Stimulated activated CD8-positive, alpha-beta memory T cell treated with anti-CD3 and anti-CD28 coated beads, Interleukin-15, amount 100 ng/mL, for 24 hours (primary cell): ENCODE results near the gene PAPSS1.
"Not testable (repeated sequence)": the region's sequence is repeated elsewhere in the genome, so short reads cannot be mapped to it uniquely, and the experiment has no call there.

Experiments
- DNase-seq: peaks from one replicate; pipeline ENCODE4 v3.0.0-alpha.2; 2020; ENCODE audit warnings: low read depth

The PAPSS1 gene

DNA sequence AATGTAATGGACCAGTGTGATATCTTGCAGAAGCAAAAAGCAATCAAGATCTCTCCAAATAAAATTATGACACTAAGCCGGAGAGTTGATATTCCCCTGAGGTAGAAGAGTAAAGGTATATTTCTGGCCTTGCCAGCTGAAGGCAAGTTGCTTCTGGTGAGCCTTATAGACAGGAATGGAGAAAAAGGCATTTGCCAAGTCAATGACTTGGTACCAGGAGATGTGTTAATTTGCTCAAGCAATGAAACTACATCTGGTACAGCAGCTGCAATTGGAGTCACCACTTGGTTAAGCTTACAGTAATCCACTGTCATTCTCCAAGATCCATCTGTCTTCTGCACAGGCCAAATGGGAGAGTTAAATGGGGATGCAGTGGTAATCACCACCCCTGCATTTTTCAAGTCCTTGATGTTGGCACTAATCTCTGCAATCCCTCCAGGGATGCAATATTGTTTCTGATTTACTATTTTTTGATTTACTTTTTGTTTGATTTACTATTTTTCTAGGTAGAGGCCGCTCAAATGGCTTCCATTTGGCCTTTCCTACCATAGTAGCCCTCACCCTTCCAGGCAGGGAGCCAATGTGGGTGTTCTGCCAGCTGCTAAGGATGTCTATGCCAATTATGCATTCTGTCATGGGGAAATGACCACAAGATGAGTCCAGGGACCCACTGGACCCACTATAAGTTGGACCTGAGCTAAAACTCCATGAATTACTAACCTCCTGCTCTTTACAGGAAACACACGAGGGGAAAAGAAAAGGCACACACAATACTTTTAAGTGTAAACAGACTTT, 6.3 kb upstream of the PAPSS1 start:
- DNase-seq: not testable (repeated sequence)

DNA sequence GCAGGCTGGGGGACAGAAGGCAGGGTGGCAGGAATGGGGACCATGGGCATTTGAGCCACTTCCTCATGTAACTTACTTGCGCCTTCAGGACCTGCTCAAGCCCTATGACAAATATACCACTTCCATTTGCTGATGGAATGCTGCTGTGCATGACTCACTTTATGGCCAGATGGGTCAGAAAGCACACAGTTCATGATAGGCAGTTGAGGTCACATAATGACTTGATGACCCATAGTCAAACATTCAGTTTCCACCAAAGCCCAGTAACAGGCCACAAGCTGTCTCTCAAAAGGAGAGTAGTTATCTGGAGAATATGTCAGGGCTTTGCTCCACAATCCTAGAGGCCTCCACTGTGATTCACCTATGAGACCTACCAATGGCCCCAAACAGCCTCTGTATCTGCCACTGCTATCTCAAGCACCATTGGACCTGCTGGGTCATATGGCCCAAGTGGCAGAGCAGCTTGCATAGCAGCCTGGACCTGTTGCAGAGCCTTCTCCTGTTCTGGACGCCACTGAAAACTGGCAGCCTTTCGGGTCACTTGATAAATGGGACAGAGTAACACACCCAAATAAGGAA, 5.3 kb upstream of the PAPSS1 start:
- DNase-seq: no peak

DNA sequence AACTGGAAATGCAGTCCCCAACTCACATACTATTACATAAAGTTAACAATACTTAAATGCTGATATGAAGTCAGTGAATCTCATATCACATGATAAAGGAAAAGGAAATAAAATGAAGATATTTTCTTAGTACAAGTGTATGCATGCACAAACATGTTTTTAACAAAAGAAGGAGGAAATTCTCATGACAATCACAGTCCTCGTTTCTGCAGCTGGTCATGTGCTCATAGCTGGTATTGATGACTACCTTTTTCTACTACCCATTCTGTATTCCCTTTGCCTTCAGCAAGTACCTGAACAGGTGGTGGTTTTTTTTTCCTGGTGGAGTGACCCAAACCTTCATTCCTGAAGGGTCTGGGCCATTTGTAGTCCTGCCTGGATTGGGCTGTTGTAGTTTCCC, 3.3 kb upstream of the PAPSS1 start:
- not testable (repeated sequence) for DNase-seq

DNA sequence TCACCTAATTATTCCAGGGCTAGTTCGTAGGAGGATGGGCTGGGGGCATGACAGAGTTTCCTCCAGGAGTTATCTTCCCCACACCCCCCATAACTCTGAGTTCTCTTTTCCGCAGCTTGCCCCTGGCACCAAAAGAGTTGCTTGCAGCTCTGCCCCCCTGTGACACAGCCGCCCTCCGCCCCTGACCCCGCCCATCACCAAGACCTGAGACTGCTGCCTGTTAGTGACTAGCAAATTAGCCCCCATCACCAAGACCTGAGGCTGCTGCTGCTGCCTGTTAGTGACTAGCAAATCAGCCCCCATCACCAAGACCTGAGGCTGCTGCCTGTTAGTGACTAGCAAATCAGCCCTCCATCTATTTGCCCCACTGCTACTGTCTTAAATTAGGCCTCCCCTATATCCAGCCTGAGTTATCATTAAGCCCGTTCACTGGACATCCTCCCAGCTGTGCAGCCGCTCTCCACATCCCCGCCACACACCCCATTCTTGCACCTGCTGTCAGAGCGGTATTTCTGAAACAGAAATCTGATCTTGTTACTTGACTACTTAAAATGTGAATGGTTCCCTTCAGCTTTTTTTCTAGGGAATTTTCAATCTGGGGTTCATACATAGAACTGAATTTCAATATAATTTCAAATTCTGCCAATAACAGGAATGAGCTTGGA, 1.5 kb upstream of the PAPSS1 start:
- no peak for DNase-seq

DNA sequence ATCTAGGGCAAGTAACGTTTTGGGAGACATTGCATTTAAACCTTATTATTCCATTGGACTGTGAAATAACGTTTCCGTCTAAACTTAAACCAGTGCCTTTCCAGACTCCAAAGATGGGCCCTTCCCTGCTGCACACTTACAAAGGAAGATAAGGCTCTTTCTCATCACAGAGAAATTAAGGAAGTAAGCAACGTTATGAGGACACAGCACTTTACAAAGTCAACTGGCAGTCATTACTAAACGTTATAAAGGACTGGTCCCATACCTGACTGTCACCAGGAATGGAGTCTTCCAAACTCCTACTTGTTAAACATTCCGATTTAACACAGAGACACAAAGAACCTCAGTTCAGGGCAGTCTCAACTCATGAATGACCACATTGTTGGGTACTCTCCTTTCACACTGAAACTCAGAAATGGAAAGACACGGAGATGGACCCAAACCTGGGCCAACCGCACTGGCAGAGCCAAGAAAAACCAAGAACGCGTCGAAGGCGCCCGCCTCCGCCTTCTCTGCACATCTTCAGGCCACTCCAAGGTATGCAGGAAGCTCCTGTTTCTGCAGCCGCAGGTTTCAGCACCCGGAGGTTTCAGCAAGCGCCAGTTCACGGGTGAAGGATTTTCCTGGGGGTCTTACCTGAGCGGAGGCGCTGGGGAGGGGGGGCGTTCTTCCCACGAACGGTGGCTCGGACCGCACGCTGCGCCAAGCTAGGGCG, 670 bp downstream of the PAPSS1 start:
- no peak for DNase-seq

DNA sequence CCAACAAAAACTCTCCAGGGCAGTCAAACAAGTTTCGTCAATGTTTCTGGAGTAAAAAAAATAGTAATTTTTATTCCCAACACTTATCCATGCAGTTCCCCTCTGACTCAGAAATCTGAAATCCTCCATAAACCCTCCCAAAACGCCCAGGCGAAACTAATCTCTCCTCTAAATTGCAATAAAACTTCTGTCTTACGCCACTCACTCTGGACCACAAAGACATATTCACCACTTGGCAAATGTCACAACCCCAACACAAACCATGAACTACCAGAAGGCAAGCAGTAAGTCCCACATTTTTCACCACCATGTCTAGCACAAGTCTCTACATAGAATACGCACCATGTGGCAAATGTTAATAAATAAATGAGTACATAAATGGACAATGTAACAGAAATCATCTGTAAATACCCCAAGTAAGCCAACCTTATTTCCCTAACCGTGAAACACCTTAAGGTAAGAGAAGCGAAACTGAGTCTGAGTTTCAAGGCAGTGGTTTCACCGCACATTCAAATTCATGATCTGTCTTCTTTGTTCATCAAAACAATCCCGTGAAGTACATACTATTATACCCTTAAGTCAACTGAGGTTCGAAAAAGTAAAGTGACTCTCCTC, 1.6 kb downstream of the PAPSS1 start:
- DNase-seq: no peak

DNA sequence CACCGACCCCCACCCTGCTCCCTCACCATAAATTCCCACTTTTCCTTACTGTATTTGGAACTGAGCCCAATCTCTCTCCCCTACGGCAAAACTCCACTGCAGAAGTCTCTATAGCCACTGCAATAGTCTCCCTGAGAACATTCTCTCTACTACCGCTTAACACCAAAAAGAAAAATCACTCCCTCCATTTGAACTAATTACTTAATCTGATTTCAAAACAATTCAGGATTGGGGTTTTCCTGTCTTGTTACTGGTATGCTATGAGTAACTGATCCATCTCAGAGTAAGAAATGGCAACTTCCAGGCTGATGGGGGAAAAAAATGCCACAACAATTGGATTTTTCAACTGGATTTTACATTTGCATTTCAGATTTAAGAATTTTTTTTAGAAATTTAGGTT, 5.8 kb downstream of the PAPSS1 start:
- no peak for DNase-seq

DNA sequence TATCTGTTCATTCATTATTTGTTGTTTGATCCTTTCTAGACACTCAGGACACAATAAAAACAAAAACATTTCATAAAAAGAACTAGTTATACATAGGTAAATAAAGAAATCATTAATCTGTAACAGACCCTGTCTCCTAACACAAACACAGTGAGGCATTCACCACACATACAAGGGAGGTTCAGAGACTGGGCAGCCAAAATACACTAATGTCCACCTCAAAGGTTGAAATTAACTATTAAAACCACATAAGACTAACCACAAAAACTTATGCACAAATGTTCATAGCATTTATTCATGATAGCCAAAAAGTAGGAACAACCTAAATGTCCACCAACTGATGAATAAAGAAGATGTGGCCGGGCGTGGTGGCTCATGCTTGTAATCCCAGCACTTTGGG, 7.8 kb downstream of the PAPSS1 start:
- DNase-seq: no peak

DNA sequence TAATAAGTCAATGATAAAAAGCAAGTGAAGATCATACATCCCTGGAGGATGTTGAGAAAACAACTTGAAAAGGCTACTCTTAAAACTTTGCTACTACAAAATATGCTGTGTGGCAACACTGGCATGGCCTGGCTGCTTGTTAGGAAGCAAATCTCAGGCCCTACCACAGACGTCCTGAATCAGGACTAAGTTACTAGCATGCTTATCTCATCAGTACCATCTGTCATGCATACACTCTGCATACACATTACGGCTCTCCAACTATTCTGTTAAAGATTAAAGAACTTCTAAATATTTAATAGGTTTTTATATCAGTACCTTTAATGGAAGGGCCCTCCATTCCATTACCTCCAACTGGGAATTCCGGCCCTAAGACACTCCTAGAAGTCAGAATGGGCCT, 8.2 kb downstream of the PAPSS1 start:
- no peak for DNase-seq

DNA sequence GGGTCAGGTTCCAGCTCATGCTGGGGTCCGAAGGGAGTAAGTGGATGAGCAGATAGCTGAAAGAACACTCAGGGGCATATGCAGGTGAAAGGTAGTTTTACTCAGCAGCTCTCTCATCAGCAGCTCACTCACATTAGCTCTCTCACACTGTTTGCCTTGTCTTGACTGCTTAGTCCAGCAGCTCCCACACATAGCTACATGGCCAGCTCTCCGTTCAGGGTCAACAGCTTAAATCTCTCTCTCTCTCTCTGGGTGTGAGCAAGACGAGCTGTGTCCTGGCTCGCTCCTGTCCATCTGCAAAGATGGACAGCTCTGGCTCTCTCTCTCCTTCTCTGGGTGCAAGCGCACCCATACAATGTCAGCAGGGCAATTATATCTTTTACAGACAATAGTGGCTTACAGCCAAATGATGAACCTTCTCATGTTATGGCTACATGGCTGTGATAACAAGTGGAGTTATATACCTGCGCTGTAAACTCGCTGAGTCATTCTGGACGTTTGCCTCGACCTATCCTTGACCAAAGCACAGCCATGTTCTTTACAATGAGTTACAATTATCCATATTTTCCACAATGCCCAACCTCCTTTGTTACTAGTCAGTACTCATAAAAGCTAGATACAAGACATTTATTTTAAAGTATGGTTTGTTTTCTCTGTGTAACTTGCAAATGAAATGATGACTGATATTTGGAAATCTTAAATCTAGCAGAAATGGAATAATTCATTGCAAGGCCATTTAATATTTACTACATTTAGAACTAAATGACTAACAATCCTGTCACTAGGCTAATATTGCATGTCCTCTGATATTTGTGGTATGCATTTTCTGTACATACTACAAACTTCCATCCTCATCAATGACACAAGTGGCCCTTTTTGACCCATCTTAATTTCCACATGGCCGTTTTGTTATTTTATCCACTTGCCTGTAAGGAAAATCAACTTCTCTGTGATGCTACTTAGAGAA, 9.3 kb downstream of the PAPSS1 start:
- no peak for DNase-seq

DNA sequence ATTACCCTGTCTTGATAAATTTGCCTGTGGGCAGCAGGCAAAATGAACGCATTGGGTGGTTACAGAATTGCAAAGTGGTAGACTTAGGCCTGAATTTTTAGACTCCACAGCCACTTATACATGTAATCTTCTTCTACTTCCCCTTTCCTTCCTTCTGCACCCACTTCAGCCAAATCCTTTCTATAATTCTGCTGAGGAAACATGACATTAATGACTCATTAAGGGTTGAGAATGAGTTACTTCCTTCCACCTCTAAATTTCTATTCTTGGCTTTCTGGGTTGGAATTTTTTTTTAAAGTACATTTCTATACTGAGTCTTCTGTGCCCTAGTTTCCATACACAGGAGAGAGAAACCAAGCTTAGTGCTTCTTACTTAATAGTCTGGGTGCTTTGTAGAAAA, 10.1 kb downstream of the PAPSS1 start:
- DNase-seq: no peak

DNA sequence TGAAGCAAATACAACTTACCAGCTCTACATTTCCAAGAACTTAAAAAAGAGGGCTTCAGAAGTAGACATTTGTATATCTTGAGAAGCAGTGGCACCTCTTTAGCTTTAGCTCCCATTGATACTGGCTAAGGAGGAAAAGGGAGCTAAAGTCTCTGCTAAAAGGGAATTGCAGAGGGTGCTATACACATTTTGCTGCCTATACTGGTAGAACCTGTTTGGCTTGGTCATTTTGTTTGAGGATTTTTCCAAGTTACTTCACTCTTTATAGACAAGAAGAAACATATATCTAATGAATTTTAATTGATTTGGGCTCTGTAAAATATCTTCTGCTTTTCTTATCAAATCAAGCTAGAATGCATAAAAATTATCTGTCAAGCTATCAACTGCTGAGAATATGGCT, 11.8 kb downstream of the PAPSS1 start:
- DNase-seq: no peak

DNA sequence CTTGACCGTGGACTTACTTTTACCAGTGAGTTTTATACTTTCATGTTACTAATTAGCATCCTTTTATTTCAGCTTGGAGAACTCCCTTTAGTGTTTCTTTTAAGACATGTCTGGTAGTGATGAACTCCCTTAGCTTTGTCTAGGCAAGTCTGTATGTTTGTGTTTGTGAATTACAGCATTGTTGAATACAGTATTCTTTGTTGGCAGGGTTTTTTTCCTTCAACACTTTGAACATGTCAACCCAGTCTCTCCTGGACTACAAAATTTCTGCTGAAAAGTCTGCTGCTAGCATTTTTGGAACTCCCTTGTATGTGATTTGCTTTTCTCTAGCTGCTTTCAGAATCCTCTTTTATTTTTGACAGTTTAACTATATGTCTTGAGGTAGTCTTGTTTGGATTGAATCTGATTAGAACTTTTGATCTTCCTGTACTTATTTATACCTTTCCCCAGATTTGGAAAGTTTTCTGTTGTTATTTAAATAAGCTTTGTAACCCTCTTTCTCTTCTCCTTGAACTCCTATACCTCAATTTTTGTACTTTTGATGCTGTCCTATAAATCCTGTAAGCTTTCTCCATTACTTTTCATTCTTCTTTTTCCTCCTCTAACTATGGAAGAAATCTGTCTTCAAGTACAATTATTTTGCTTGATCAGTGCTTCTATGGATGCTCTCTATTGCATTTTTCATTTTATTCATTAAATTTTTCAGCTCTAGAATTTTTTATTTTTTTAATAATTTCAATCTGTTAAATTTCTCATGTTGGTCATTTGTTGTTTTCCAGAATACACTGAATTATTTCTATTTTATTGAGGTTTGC, 14.1 kb downstream of the PAPSS1 start:
- no peak for DNase-seq

DNA sequence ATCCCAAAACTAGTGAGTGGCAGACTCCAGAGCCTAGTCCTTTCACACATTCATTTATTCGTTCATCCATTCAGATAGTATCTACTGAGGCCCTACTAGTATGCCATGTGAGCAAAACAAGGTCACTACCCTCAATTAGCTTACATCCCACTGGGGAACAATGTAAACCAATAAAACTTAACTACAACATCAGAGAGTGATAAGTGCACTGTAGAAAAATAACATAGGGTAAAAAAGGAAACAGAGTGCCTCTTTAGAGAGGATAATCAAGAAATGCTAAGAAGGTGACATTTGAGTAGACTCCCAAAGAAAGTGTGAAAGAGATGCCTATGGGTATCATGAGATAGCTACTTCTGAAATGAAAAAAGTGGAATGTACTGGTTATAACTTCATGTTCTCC, 18.5 kb downstream of the PAPSS1 start:
- DNase-seq: no peak

DNA sequence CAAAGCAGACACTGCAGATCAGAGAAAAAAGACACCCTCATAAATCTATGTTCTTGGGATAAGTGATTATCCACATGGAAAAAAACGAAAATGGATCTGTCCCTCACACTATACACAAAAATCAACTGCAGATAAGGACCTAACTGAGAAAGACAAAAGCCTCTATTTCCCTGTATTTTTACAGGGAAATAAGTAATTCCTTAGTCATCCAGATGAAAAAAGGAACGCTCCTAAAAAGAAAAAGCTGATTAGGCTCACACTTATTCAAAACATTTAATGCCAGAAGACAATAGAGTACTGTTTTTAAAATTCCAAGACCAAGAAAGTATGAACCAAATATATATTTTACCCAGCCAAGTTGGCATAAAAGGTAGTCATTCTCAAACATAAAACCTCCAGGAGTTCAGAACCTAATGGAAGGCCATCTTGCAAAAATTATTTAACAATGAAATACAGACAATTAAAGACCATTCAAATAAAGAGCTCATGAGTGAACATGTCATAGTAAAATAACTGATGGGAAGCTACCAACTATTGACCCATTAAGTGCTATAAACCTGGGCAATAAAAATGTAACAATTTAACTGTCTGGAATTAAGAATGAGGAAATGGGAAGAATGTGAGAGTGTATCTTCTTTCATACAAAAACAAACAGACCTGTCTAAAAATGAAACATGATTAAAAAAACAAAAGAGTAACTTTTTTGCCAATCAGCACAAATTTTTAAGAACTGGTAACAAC, 20.4 kb downstream of the PAPSS1 start:
- no peak for DNase-seq

DNA sequence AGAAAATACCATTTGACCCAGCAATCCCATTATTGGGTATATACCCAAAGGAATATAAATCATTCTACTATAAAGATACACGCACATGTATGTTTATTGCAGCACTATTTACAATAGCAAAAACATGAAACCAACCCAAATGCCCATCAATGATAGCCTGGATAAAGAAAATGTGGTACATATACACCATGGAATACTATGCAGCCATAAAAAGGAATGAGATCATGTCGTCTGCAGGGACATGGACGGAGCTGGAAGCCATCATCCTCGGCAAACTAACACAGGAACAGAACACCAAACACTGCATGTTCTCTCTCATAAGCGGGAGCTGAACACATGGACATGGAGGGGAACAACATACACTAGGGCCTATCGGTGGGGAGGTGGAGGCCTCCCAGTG, 23.8 kb downstream of the PAPSS1 start:
- not testable (repeated sequence) for DNase-seq

DNA sequence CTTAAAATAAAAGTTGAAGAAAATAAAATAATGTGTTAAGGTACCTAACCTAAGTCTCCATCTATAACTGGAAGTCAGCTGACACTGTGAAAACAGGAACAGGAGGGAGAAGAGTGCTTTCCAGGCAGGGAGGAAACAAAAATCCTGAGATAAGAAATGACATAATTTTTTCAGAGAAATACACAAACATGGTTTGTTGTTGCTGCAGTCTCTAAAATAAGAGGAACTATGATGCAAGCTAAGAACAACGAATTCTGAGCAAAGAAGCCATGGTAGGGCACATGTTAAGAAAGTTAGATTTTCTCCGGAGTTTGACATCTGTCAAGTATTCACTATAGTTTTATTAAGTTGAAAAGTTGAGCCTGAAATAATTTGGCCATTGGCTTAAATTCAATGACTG, 26.9 kb downstream of the PAPSS1 start:
- DNase-seq: no peak

DNA sequence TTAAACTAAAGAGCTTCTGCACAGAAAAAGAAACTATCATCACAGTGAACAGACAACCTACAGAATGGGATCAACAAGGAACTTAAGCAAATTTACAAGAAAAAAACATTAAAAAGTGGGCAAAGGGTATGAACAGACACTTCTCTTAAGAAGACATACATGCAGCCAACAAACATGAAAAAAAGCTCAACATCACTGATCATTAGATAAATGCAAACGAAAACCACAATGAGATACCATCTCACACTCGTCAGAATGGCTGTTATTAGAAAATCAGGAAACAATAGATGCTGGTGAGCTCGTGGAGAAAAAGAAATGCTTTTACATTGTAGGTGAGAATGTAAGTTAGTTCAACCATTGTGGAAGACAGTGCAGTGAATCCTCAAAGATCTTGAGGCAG, 27.8 kb downstream of the PAPSS1 start:
- no peak for DNase-seq

DNA sequence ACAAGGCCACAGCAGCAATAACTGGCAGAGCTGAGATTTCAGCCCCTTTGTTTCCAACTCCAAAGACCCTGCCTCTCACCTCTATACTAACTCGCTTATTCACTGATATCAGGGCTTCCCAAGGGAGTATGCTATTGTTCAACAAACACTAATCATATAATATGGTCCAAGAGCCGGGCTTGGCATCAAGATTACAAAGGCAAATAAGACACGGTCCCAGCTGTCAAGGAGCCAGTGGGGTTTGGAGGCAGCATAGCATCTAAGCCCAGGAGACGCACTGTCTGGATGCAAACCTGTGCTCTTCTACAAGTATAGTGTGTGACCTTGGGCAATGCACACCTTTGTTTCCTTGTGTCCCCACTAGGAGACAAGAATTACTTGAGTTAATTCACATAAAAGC, 28.7 kb downstream of the PAPSS1 start:
- DNase-seq: no peak
